SK-N-MC (cell line): Measurements from ENCODE around the gene ACOXL.
"Not testable (repeated sequence)": the region's sequence is repeated elsewhere in the genome, so short reads cannot be mapped to it uniquely, and the experiment has no call there.

Source experiments
- DNase-seq: peaks from one replicate; pipeline ENCODE4 v3.0.0-alpha.2; 2011; ENCODE audit warnings: low read depth, low spot score
- H3K27ac ChIP-seq: fragments of 200-600 bp; sonication (generic); 2 replicates; pipeline ENCODE4 v1.5.1; 2016; ENCODE audit warnings: mixed run types
- H3K36me3 ChIP-seq: fragments of 200-600 bp; sonication (generic); 2 replicates; pipeline ENCODE4 v1.6.1; 2017; ENCODE audit warnings: antibody characterized with exemption, low read length, mixed read lengths; ENCODE audit not compliant: insufficient read depth
- H3K4me3 ChIP-seq: fragments of 200-600 bp; sonication (generic); 2 replicates; pipeline ENCODE4 v1.5.1; 2016
- H3K9ac ChIP-seq: fragments of 200-600 bp; sonication (generic); 2 replicates; pipeline ENCODE4 v1.8.0; 2017; ENCODE audit warnings: mixed run types, mixed read lengths; ENCODE audit not compliant: insufficient read length
- H3K9me3 ChIP-seq: fragments of 200-600 bp; sonication (generic); 2 replicates; pipeline ENCODE4 v1.6.1; 2017; ENCODE audit warnings: low read depth, mild to moderate bottlenecking, antibody characterized with exemption, low read length, moderate library complexity, mixed read lengths
- EZH2 ChIP-seq: fragments of 200-600 bp; sonication (generic); IDR thresholded peaks from one replicate; pipeline ENCODE4 v1.6.1; 2017; ENCODE audit warnings: antibody characterized with exemption
- FOXP2 ChIP-seq: optimal IDR thresholded peaks from 2 replicates; pipeline ENCODE3; 2011; ENCODE audit warnings: mild to moderate bottlenecking, moderate library complexity; ENCODE audit not compliant: insufficient read depth; ENCODE audit errors: extremely low read length, control extremely low read depth
- POLR2AphosphoS5 ChIP-seq: IDR thresholded peaks from 2 replicates; pipeline ENCODE4 v1.6.1; 2012; ENCODE audit warnings: mild to moderate bottlenecking, low read depth, low read length, borderline replicate concordance

ACOXL gene

GRCh38 chr2:110854355-110855081 lies 122.1 kb downstream of the ACOXL start:
- Histone ChIP-seq H3K9ac (no peak overlapping the region), H3K27ac (no peak overlapping the region), H3K36me3 (no peaks in the 10 kb centered on the region), H3K9me3 (no peaks in the 10 kb centered on the region), H3K4me3 (no peak overlapping the region)
- no peak for DNase-seq
- TF ChIP-seq POLR2AphosphoS5, result no peak
- no peak for TF ChIP-seq EZH2
- no peak for TF ChIP-seq FOXP2

GRCh38 chr2:110855841-110856240 lies 123.5 kb downstream of the ACOXL start:
- not testable (repeated sequence) for H3K9me3 ChIP-seq, H3K27ac ChIP-seq, H3K9ac ChIP-seq, H3K36me3 ChIP-seq, H3K4me3 ChIP-seq, DNase-seq

- Histone ChIP-seq H3K9ac (no peak overlapping the region), H3K27ac (no peak overlapping the region)
- no peak for TF ChIP-seq EZH2
- TF ChIP-seq POLR2AphosphoS5, result no peak
- no peak for TF ChIP-seq FOXP2
Observed at GRCh38 chr2:110858135-110858725, 125.9 kb downstream of the ACOXL start.

GRCh38 chr2:110858993-110859701 lies 126.8 kb downstream of the ACOXL start:
- Histone ChIP-seq H3K36me3 (no peaks in the 10 kb centered on the region), H3K4me3 (no peak overlapping the region), H3K9me3 (no peaks in the 10 kb centered on the region), H3K27ac (no peak overlapping the region), H3K9ac (no peak overlapping the region)
- no peak for DNase-seq
- no peak for TF ChIP-seq EZH2

More at GRCh38 chr2:110858135-110858725, 125.9 kb downstream of the ACOXL start:
- no peak overlapping the region for H3K4me3 ChIP-seq
- H3K36me3 ChIP-seq, result no peaks in the 10 kb centered on the region
- no peak for DNase-seq
- H3K9me3 ChIP-seq, result no peaks in the 10 kb centered on the region

GRCh38 chr2:110860630-110861029 lies 128.3 kb downstream of the ACOXL start:
- no peak for TF ChIP-seq FOXP2
- TF ChIP-seq EZH2, result no peak
- TF ChIP-seq POLR2AphosphoS5, result no peak
- H3K36me3 ChIP-seq, result no peaks in the 10 kb centered on the region
- no peak for DNase-seq
- H3K27ac ChIP-seq, result no peak overlapping the region
- no peaks in the 10 kb centered on the region for H3K9me3 ChIP-seq
- no peak overlapping the region for H3K4me3 ChIP-seq
- no peak overlapping the region for H3K9ac ChIP-seq

GRCh38 chr2:110861616-110862260 lies 129.4 kb downstream of the ACOXL start:
- H3K27ac ChIP-seq, result no peak overlapping the region
- no peak overlapping the region for H3K4me3 ChIP-seq
- no peaks in the 10 kb centered on the region for H3K9me3 ChIP-seq
- no peak for DNase-seq
- H3K9ac ChIP-seq, result no peak overlapping the region
- no peaks in the 10 kb centered on the region for H3K36me3 ChIP-seq
- TF ChIP-seq POLR2AphosphoS5 (no peak), FOXP2 (no peak), EZH2 (no peak)

- DNase-seq, result no peak
- TF ChIP-seq FOXP2, result no peak
- TF ChIP-seq EZH2, result no peak
- TF ChIP-seq POLR2AphosphoS5, result no peak
Observed at GRCh38 chr2:110863726-110864125, 131.4 kb downstream of the ACOXL start.

GRCh38 chr2:110864176-110864575 lies 131.8 kb downstream of the ACOXL start:
- no peak overlapping the region for H3K9ac ChIP-seq
- H3K27ac ChIP-seq, result no peak overlapping the region
- no peak overlapping the region for H3K4me3 ChIP-seq
- DNase-seq, result no peak
- no peak for TF ChIP-seq FOXP2
- TF ChIP-seq EZH2, result no peak
- TF ChIP-seq POLR2AphosphoS5, result no peak
- H3K9me3 ChIP-seq, result no peaks in the 10 kb centered on the region
- no peaks in the 10 kb centered on the region for H3K36me3 ChIP-seq

More at GRCh38 chr2:110863726-110864125, 131.4 kb downstream of the ACOXL start:
- no peak overlapping the region for H3K27ac ChIP-seq
- no peak overlapping the region for H3K4me3 ChIP-seq
- no peaks in the 10 kb centered on the region for H3K9me3 ChIP-seq
- H3K9ac ChIP-seq, result no peak overlapping the region
- H3K36me3 ChIP-seq, result no peaks in the 10 kb centered on the region
